ENCODE results near the gene LAMB3.

GRCh38 chr1:209616366-209617046 lies 35.7 kb downstream of the LAMB3 start:
- TF ChIP-seq CTCF (IDR thresholded peaks at IDR 0.05) (no peak), POLR2A (IDR thresholded peaks at IDR 0.05) (no peak), EP300 (IDR thresholded peaks at IDR 0.05) (no peak)

All from upper lobe of left lung (tissue), 4 donors.